ENCODE results near the gene NTNG2.

DNA sequence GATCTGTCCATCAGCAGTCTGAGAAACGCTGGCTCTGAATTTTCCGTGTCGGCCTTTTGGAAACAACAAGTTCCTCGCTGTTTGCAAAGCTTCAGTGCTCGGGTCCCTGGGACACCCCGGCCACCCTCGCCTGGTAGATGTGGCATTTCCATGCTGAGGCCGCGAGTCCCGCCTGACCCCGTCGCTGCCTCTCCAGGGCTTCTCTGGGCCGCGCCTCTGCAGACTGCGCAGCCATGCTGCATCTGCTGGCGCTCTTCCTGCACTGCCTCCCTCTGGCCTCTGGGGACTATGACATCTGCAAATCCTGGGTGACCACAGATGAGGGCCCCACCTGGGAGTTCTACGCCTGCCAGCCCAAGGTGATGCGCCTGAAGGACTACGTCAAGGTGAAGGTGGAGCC, 4.7 kb downstream of the NTNG2 start:
- TF ChIP-seq, protein P1, sequence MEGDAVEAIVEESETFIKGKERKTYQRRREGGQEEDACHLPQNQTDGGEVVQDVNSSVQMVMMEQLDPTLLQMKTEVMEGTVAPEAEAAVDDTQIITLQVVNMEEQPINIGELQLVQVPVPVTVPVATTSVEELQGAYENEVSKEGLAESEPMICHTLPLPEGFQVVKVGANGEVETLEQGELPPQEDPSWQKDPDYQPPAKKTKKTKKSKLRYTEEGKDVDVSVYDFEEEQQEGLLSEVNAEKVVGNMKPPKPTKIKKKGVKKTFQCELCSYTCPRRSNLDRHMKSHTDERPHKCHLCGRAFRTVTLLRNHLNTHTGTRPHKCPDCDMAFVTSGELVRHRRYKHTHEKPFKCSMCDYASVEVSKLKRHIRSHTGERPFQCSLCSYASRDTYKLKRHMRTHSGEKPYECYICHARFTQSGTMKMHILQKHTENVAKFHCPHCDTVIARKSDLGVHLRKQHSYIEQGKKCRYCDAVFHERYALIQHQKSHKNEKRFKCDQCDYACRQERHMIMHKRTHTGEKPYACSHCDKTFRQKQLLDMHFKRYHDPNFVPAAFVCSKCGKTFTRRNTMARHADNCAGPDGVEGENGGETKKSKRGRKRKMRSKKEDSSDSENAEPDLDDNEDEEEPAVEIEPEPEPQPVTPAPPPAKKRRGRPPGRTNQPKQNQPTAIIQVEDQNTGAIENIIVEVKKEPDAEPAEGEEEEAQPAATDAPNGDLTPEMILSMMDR (conservative IDR thresholded peaks at IDR 0.05; ENCODE audit: low read depth, low read length), result peak; percentile 50
- no peak for TF ChIP-seq EZH2phosphoT487 (IDR thresholded peaks at IDR 0.05; ENCODE audit: borderline replicate concordance, low read length)
